Skin of body (tissue), 2 donors: Measurements from ENCODE around the gene EIPR1. TPM values are rescaled to one million over a fixed set of nuclear protein-coding genes. Genes with fewer than 3 reads are reported as not detected.
"Not testable (repeated sequence)": the region's sequence is repeated elsewhere in the genome, so short reads cannot be mapped to it uniquely, and the experiment has no call there.

Experiments
- DNase-seq: peaks from one replicate; lab custom pipeline; 2025; lab: John Stamatoyannopoulos, UW
- total RNA-seq: library from RNA; depleted of rRNA; stranded (reverse); fragments of >200 nt; gene quantifications from one replicate; pipeline ENCODE4 v1.2.3, GENCODE V29; 2014

EIPR1 gene
- total RNA-seq, 1 donor from 2014 or later: 14.2 TPM

GRCh38 chr2:3403587-3404334 is 26.1 kb upstream of the EIPR1 start:
- DNase-seq: no peak

- DNase-seq: peak; percentile 18
These were observed 22.2 kb upstream of the EIPR1 start for GRCh38 chr2:3399829-3400228.

- no peak for DNase-seq
These were observed 21.8 kb upstream of the EIPR1 start for GRCh38 chr2:3399381-3399780.

- DNase-seq: no peak
These were observed 21.2 kb upstream of the EIPR1 start for GRCh38 chr2:3398857-3399256.

- no peak for DNase-seq
These were observed 19.4 kb upstream of the EIPR1 start for GRCh38 chr2:3396920-3397559.

GRCh38 chr2:3392216-3392615 is 14.6 kb upstream of the EIPR1 start:
- no peak for DNase-seq

- no peak for DNase-seq
These were observed 12.4 kb upstream of the EIPR1 start for GRCh38 chr2:3390041-3390440.

- no peak for DNase-seq
These were observed 11.6 kb upstream of the EIPR1 start for GRCh38 chr2:3389193-3389592.

GRCh38 chr2:3388412-3388738 is 10.8 kb upstream of the EIPR1 start:
- DNase-seq: no peak

- DNase-seq: no peak
These were observed 10.2 kb upstream of the EIPR1 start for GRCh38 chr2:3387644-3388411.

GRCh38 chr2:3387011-3387410 is 9.4 kb upstream of the EIPR1 start:
- no peak for DNase-seq

- no peak for DNase-seq
These were observed 8.9 kb upstream of the EIPR1 start for GRCh38 chr2:3386448-3386958.

GRCh38 chr2:3379647-3380534 is 2.3 kb upstream of the EIPR1 start, which contains the start of gene TRAPPC12:
Gene TRAPPC12 (plus strand): TSS chr2:3379694. CDS start chr2:3387624, 7,930 bp downstream.
- peak; percentile 83 for DNase-seq

- DNase-seq: no peak
These were observed 1.7 kb upstream of the EIPR1 start for GRCh38 chr2:3379339-3379646.

GRCh38 chr2:3377279-3377611 is 373 bp downstream of the EIPR1 start:
- no peak for DNase-seq

GRCh38 chr2:3376821-3377220 is 797 bp downstream of the EIPR1 start:
- no peak for DNase-seq

- DNase-seq: not testable (repeated sequence)
These were observed 8.1 kb downstream of the EIPR1 start for GRCh38 chr2:3369340-3370181.

GRCh38 chr2:3368261-3368722 is 9.3 kb downstream of the EIPR1 start:
- DNase-seq: no peak

GRCh38 chr2:3365219-3365618 is 12.4 kb downstream of the EIPR1 start:
- no peak for DNase-seq
